ENCODE measurements around the gene GON4L. TPM values are rescaled to one million over a fixed set of nuclear protein-coding genes. Genes with fewer than 3 reads are reported as not detected.

GON4L gene
- total RNA-seq, 1 experiment from 2014 or later = 31.2 TPM

DNA sequence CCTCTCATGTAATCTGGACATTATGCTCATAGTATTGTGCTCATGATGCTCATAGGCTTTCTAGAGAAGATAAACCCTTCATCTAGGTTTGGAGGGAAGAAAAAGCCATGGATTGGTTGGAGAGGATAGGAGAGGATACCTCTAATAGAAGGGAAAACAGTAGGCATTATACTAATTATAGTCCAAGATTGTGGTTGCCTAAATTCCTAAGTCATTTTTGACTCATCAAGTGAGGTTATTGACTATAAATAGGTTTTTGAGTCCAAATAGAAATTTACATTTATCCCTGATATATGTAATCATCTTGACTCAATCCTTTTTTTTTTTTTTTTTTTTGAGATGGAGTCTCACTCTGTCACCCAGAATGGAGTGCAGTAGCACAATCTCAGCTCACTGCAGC is 7.4 kb upstream of the GON4L start:
- H4K20me1 ChIP-seq (ENCODE audit: low read length) = no peaks in the 10 kb centered on the region
- ATAC-seq (no peak), DNase-seq (no peak)
- H2AFZ ChIP-seq (ENCODE audit: low read length) = no peak overlapping the region
- ChIA-PET POLR2A (ENCODE audit: unreplicated experiment) (no interaction called here), CTCF (no interaction called here)
- H3K9ac ChIP-seq (ENCODE audit: low read length) = no peak overlapping the region
- no peaks in the 10 kb centered on the region for H3K9me2 ChIP-seq (replicated peaks; ENCODE audit: low read length)
- H3K27ac ChIP-seq (ENCODE audit: low read length) = no peak overlapping the region
- H3K4me1 ChIP-seq (ENCODE audit: insufficient read depth, low read length) = no peaks in the 10 kb centered on the region
- intact Hi-C loops (cut with micrococcal nuclease) = no loop called here
- no peak for TF ChIP-seq EZH2 (IDR thresholded peaks at IDR 0.05; ENCODE audit: low read length, unreplicated experiment)
- H3K36me3 ChIP-seq (ENCODE audit: low read depth, low read length) = no peaks in the 10 kb centered on the region
- no TSS peak for BruUV-seq (replicated peaks)
- no peaks in the 10 kb centered on the region for H3F3A ChIP-seq (ENCODE audit: low read length, unreplicated experiment)
- H3K27me3 ChIP-seq (ENCODE audit: low read length) = peaks cover 27% of the 10 kb centered on the region
- H3K4me3 ChIP-seq (ENCODE audit: low read length) = no peak overlapping the region
- H3K79me2 ChIP-seq (ENCODE audit: low read length) = no peaks in the 10 kb centered on the region
- H3K9me3 ChIP-seq (ENCODE audit: low read length) = no peaks in the 10 kb centered on the region
- no peak overlapping the region for H3K4me2 ChIP-seq (ENCODE audit: low read length)

DNA sequence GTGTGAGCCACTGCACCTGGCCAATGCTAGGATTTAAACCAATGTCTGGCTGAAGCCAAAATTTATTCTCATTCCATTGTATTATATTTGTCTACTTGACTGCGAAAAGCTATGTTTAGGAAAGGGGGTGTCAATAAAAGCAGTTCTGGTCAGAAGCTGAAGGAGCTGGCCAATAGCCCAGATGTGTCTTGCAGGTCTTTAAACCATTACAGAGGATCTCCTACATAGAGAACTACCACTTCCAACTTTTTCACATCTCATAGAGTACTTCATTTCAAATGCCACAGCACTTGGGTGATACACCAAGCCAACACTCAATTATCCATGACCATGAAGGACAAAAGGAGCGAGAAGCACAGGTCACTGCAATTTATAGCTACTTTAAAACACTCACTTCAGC is 4.9 kb upstream of the GON4L start:
- DNase-seq (no peak), ATAC-seq (no peak)
- Histone ChIP-seq H2AFZ (ENCODE audit: low read length) (no peak overlapping the region), H3K4me3 (ENCODE audit: low read length) (no peak overlapping the region), H3K27ac (ENCODE audit: low read length) (no peak overlapping the region), H4K20me1 (ENCODE audit: low read length) (no peaks in the 10 kb centered on the region), H3K4me2 (ENCODE audit: low read length) (no peak overlapping the region), H3K27me3 (ENCODE audit: low read length) (peaks cover 27% of the 10 kb centered on the region), H3K9ac (ENCODE audit: low read length) (no peak overlapping the region), H3K9me2 (replicated peaks; ENCODE audit: low read length) (no peaks in the 10 kb centered on the region), H3F3A (ENCODE audit: low read length, unreplicated experiment) (no peaks in the 10 kb centered on the region), H3K36me3 (ENCODE audit: low read depth, low read length) (no peaks in the 10 kb centered on the region), H3K79me2 (ENCODE audit: low read length) (peaks cover 2% of the 10 kb centered on the region), H3K4me1 (ENCODE audit: insufficient read depth, low read length) (0 out of 2 replicates have a peak, but pooled peaks cover 6% of the 10 kb centered on the region), H3K9me3 (ENCODE audit: low read length) (no peaks in the 10 kb centered on the region)
- TF ChIP-seq EZH2 (IDR thresholded peaks at IDR 0.05; ENCODE audit: low read length, unreplicated experiment) (no peak), EZH2phosphoT487 (IDR thresholded peaks at IDR 0.05; ENCODE audit: borderline replicate concordance, low read length) (no peak)
- TF ChIP-seq, protein P1, sequence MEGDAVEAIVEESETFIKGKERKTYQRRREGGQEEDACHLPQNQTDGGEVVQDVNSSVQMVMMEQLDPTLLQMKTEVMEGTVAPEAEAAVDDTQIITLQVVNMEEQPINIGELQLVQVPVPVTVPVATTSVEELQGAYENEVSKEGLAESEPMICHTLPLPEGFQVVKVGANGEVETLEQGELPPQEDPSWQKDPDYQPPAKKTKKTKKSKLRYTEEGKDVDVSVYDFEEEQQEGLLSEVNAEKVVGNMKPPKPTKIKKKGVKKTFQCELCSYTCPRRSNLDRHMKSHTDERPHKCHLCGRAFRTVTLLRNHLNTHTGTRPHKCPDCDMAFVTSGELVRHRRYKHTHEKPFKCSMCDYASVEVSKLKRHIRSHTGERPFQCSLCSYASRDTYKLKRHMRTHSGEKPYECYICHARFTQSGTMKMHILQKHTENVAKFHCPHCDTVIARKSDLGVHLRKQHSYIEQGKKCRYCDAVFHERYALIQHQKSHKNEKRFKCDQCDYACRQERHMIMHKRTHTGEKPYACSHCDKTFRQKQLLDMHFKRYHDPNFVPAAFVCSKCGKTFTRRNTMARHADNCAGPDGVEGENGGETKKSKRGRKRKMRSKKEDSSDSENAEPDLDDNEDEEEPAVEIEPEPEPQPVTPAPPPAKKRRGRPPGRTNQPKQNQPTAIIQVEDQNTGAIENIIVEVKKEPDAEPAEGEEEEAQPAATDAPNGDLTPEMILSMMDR (conservative IDR thresholded peaks at IDR 0.05; ENCODE audit: low read depth, low read length) = no peak
- intact Hi-C loops (cut with micrococcal nuclease) = no loop called here
- BruUV-seq (replicated peaks) = no TSS peak
- ChIA-PET CTCF (interaction anchor here (0.6 kb wide), 1 partner anchor 112 kb away, joined by 3 read pairs; no protein-coding TSS in a partner anchor), POLR2A (ENCODE audit: unreplicated experiment) (no interaction called here)

DNA sequence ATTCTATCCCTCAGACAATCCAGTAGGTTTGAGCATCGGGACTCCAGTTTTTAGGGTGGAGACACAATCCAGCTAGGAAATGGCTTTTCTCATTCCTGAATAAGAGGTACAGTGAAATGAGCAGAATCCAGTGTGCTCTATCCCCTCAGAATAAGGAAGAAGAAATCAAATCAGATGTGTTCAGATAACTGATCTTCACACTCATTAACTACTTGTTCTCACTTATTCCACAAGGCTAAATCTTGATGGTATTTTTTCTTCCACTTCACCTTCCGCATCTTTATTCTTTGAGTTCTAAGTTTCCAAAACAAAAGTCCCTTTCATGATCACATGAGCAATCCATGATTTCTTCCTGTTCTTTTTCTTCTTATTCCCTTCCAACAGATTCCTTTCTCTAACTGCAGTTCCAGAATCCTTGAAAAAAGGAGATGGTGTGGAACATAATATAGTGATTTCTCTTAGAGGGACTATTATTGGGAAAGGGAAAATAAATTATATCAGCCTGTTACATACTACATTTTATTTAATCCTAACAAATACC is 4.0 kb upstream of the GON4L start:
- Histone ChIP-seq H3K9me3 (ENCODE audit: low read length) (no peaks in the 10 kb centered on the region), H3K79me2 (ENCODE audit: low read length) (peaks cover 10% of the 10 kb centered on the region), H2AFZ (ENCODE audit: low read length) (no peak overlapping the region), H4K20me1 (ENCODE audit: low read length) (no peaks in the 10 kb centered on the region), H3F3A (ENCODE audit: low read length, unreplicated experiment) (no peaks in the 10 kb centered on the region), H3K4me2 (ENCODE audit: low read length) (no peak overlapping the region), H3K9ac (ENCODE audit: low read length) (no peak overlapping the region), H3K4me3 (ENCODE audit: low read length) (no peak overlapping the region), H3K9me2 (replicated peaks; ENCODE audit: low read length) (no peaks in the 10 kb centered on the region), H3K27ac (ENCODE audit: low read length) (no peak overlapping the region), H3K27me3 (ENCODE audit: low read length) (peaks cover 27% of the 10 kb centered on the region), H3K36me3 (ENCODE audit: low read depth, low read length) (no peaks in the 10 kb centered on the region), H3K4me1 (ENCODE audit: insufficient read depth, low read length) (peaks cover 11% of the 10 kb centered on the region)
- no peak for ATAC-seq
- ChIA-PET CTCF (interaction anchor here (0.6 kb wide), 1 partner anchor 113 kb away, joined by 3 read pairs; no protein-coding TSS in a partner anchor), POLR2A (ENCODE audit: unreplicated experiment) (no interaction called here)
- DNase-seq = no peak
- no TSS peak for BruUV-seq (replicated peaks)
- TF ChIP-seq EZH2 (IDR thresholded peaks at IDR 0.05; ENCODE audit: low read length, unreplicated experiment) = no peak
- TF ChIP-seq EZH2phosphoT487 (IDR thresholded peaks at IDR 0.05; ENCODE audit: borderline replicate concordance, low read length) = no peak
- intact Hi-C loops (cut with micrococcal nuclease) = no loop called here

All from PC-3 (cell line).